ENCODE data around the gene OR52B2. TPM values are rescaled to one million over a fixed set of nuclear protein-coding genes. Genes with fewer than 3 reads are reported as not detected.
A peak's percentile ranks its signal among the peaks of the same experiment; 100 is the strongest.

Gene OR52B2
- total RNA-seq, 2 experiments from 2014 or later, result not detected

DNA sequence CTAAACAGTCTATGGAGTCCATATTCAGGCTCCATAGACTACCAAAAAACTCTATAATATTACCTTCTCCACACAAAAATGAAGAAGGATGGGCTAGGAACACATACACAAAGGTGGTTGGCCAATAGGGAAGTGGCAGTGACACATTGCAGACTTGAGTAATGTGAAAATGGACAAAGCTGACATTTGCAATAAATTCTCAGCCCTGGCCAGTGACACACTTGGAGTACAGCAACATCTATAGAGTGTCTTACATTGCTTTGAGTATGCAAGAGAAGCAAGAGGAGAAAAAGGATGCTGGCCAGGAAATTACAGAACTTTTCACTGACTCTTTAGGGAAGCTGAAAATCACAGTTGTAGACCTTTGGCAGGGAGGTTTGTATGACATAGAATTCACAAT lies 21.6 kb upstream of the OR52B2 start:
- TF ChIP-seq, protein P1, sequence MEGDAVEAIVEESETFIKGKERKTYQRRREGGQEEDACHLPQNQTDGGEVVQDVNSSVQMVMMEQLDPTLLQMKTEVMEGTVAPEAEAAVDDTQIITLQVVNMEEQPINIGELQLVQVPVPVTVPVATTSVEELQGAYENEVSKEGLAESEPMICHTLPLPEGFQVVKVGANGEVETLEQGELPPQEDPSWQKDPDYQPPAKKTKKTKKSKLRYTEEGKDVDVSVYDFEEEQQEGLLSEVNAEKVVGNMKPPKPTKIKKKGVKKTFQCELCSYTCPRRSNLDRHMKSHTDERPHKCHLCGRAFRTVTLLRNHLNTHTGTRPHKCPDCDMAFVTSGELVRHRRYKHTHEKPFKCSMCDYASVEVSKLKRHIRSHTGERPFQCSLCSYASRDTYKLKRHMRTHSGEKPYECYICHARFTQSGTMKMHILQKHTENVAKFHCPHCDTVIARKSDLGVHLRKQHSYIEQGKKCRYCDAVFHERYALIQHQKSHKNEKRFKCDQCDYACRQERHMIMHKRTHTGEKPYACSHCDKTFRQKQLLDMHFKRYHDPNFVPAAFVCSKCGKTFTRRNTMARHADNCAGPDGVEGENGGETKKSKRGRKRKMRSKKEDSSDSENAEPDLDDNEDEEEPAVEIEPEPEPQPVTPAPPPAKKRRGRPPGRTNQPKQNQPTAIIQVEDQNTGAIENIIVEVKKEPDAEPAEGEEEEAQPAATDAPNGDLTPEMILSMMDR (IDR thresholded peaks at IDR 0.05), result no peak
- ChIA-PET POLR2A (no interaction called here), CTCF (no interaction called here)
- H3K4me1 ChIP-seq (ENCODE audit: insufficient read depth, low read length), result no peaks in the 10 kb centered on the region
- no peak overlapping the region for H3K27ac ChIP-seq (ENCODE audit: low read depth in 1 of 2, low read length in 2 of 2)
- Mint-ChIP-seq H3K36me3 (ENCODE audit: low read depth) (no peaks in the 10 kb centered on the region), H3K27me3 (no peaks in the 10 kb centered on the region), H3K4me3 (no peak overlapping the region), H3K4me1 (ENCODE audit: low read depth) (no peaks in the 10 kb centered on the region), H3K9me3 (no peaks in the 10 kb centered on the region), H3K27ac (no peak overlapping the region)
- intact Hi-C loops (cut with DNase I, micrococcal nuclease), result no loop called here
- DNase-seq, result peak in 2 of 14 experiments; percentile 41 to 54
- no peaks in the 10 kb centered on the region for H3K9me3 ChIP-seq (ENCODE audit: control insufficient read depth in 1 of 2, insufficient read depth in 1 of 2, low read length in 2 of 2)
- H3K36me3 ChIP-seq (ENCODE audit: insufficient read depth, low read length), result no peaks in the 10 kb centered on the region
- no peak overlapping the region for H3K4me3 ChIP-seq (ENCODE audit: low read length)
- no peak for ATAC-seq (ENCODE audit: poor library complexity)
- H3K27me3 ChIP-seq (ENCODE audit: control insufficient read depth in 1 of 2, insufficient read depth in 2 of 2, low read length in 2 of 2), result no peaks in the 10 kb centered on the region

DNA sequence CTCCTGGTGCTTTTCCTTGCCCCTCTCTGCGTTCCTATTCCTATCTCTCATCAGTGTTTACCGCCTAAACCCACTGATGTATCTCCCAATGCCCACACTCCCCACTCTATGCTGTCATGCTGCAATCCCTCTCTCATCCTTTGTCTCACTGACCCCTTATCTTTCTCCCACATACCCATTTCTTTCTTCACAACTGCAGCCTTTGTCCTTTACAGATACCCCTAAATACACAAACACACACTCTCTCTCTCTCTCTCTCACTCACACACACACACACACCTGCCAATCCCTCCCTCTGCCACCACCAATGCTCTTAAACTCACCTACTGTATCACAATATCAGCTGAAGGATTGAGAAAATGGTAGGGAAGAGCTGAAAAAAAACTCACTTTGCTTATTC lies 5.3 kb upstream of the OR52B2 start:
- Histone ChIP-seq H3K36me3 (ENCODE audit: insufficient read depth, low read length) (no peaks in the 10 kb centered on the region), H3K27ac (ENCODE audit: low read depth in 1 of 2, low read length in 2 of 2) (no peak overlapping the region), H3K27me3 (ENCODE audit: control insufficient read depth in 1 of 2, insufficient read depth in 2 of 2, low read length in 2 of 2) (peaks cover 0 to 3% of the 10 kb centered on the region in 2 experiments), H3K4me1 (ENCODE audit: insufficient read depth, low read length) (no peaks in the 10 kb centered on the region), H3K4me3 (ENCODE audit: low read length) (no peak overlapping the region), H3K9me3 (ENCODE audit: control insufficient read depth in 1 of 2, insufficient read depth in 1 of 2, low read length in 2 of 2) (no peaks in the 10 kb centered on the region)
- ATAC-seq (ENCODE audit: poor library complexity) (no peak), DNase-seq (no peak)
- Mint-ChIP-seq H3K4me1 (ENCODE audit: low read depth) (no peaks in the 10 kb centered on the region), H3K4me3 (no peak overlapping the region), H3K27ac (no peak overlapping the region), H3K27me3 (peaks cover 9% of the 10 kb centered on the region), H3K36me3 (ENCODE audit: low read depth) (no peaks in the 10 kb centered on the region), H3K9me3 (no peaks in the 10 kb centered on the region)
- ChIA-PET POLR2A (no interaction called here), CTCF (no interaction called here)
- intact Hi-C loops (cut with DNase I, micrococcal nuclease), result no loop called here
- TF ChIP-seq, protein P1 (IDR thresholded peaks at IDR 0.05), result no peak

DNA sequence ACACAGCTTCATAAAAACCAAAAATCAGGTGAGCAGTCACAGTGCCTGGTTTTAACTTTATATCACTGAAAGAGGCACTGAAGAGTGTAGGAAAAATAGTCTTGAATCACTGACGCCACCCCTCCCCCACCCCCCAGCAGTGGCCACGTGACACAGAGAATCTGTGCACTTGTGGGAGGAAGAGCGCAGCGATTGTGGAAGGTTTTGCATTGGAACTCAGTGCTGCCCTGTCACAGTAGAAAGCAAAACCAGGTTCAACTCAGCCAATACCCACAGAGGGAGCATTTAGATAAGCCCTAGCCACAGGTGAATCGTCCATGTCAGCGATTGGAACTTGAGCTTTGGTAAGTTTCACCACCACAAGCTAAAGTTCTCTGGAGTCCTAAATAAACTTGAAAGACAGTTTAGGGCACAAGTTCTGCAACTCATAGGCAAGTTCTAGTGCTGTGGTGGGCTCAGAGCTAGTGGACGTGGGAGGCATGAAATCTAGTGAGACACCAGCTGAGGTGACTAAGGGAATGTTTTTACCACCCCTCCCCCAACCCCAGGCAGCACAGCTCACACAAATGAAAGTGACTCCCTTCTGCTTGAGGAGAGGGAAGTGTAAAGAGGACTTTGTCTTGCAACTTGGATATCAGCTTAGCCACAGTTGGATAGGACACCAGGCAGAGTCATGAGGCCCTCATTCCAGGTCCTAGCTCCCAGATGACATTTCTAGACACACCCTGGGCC lies 13.3 kb downstream of the OR52B2 start:
- no peaks in the 10 kb centered on the region for H3K4me1 ChIP-seq (ENCODE audit: insufficient read depth, low read length)
- H3K4me3 ChIP-seq (ENCODE audit: low read length), result no peak overlapping the region
- no peaks in the 10 kb centered on the region for H3K36me3 ChIP-seq (ENCODE audit: insufficient read depth, low read length)
- CTCF ChIA-PET, result no interaction called here
- POLR2A ChIA-PET, result no interaction called here
- peak in 1 of 14 experiments; percentile 6 for DNase-seq
- no peak overlapping the region for H3K27ac ChIP-seq (ENCODE audit: low read depth in 1 of 2, low read length in 2 of 2)
- TF ChIP-seq, protein P1 (IDR thresholded peaks at IDR 0.05), result no peak
- no peaks in the 10 kb centered on the region for H3K36me3 Mint-ChIP-seq (ENCODE audit: low read depth)
- no peaks in the 10 kb centered on the region for H3K9me3 ChIP-seq (ENCODE audit: control insufficient read depth in 1 of 2, insufficient read depth in 1 of 2, low read length in 2 of 2)
- H3K9me3 Mint-ChIP-seq, result no peaks in the 10 kb centered on the region
- H3K27me3 ChIP-seq (ENCODE audit: control insufficient read depth in 1 of 2, insufficient read depth in 2 of 2, low read length in 2 of 2), result no peaks in the 10 kb centered on the region
- H3K27ac Mint-ChIP-seq, result no peak overlapping the region
- no peak for ATAC-seq (ENCODE audit: poor library complexity)
- intact Hi-C loops (cut with DNase I, micrococcal nuclease), result no loop called here
- no peak overlapping the region for H3K4me3 Mint-ChIP-seq
- H3K27me3 Mint-ChIP-seq, result peaks cover 34% of the 10 kb centered on the region
- H3K4me1 Mint-ChIP-seq (ENCODE audit: low read depth), result no peaks in the 10 kb centered on the region
